ENCODE results near the gene SIRPA.
"Not testable (repeated sequence)": the region's sequence is repeated elsewhere in the genome, so short reads cannot be mapped to it uniquely, and the experiment has no call there.

Gene SIRPA

DNA sequence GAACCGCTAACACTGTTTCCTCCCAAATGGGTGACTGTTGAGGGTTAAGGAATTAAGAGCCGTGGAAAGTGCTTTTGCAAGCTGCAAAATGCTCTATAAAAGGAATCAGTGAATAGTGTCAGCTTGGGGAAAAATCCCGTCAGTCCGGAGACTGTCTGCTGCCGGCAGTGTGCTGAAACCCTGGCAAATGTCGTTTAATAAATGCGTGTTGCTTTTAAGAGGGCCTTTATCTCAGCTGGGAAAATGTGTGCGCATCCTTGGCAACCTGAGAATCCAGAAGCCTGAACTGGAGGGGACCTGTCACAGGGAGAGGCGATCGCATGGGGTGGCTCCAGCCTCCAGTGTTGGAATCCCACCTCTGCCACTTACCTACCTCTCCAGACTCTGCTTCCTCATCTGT is 9.8 kb downstream of the SIRPA start:
- Histone ChIP-seq H3K27ac (ENCODE audit: insufficient read depth, low read depth, low read length, poor library complexity, severe bottlenecking) (no peak overlapping the region), H3K27me3 (ENCODE audit: control insufficient read depth, insufficient read depth, low read length, poor library complexity, severe bottlenecking) (no peaks in the 10 kb centered on the region), H3K9me3 (ENCODE audit: control insufficient read depth, low read length) (no peaks in the 10 kb centered on the region), H3K36me3 (ENCODE audit: control insufficient read depth, insufficient read depth, low read length) (no peaks in the 10 kb centered on the region), H3K4me3 (ENCODE audit: insufficient read depth, low read depth, low read length) (no peak overlapping the region), H3K4me1 (ENCODE audit: control insufficient read depth, insufficient read depth, low read length) (peaks cover 6% of the 10 kb centered on the region)
- WGBS, 2 experiments: 94 to 95% methylated on average over 10 of the region's 10 CpGs

DNA sequence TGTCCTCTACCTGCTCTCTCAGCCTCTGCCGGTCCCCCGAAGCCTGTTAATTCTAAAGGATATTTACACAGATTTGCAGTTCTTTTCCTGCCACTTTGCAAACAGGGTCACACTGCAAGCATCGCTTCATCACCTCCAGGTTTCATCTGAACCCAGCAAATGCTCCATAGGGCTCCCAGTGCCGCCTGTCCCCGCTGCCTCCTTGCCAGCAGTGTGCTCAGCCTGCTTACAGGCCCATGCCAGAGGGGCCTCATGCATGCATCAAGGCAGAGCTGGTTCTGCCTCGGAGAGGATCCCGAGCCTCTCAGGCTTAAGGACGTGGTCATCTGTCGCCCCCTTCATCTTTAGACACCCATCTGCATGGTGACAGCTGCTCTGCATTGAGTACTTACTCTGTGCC is 10.5 kb downstream of the SIRPA start:
- no peak overlapping the region for H3K4me3 ChIP-seq (ENCODE audit: insufficient read depth, low read depth, low read length)
- no peaks in the 10 kb centered on the region for H3K36me3 ChIP-seq (ENCODE audit: control insufficient read depth, insufficient read depth, low read length)
- H3K27ac ChIP-seq (ENCODE audit: insufficient read depth, low read depth, low read length, poor library complexity, severe bottlenecking): no peak overlapping the region
- peaks cover 1% of the 10 kb centered on the region for H3K4me1 ChIP-seq (ENCODE audit: control insufficient read depth, insufficient read depth, low read length)
- H3K27me3 ChIP-seq (ENCODE audit: control insufficient read depth, insufficient read depth, low read length, poor library complexity, severe bottlenecking): no peaks in the 10 kb centered on the region
- WGBS, 2 experiments: 85 to 88% methylated on average over 9 of the region's 9 CpGs
- no peaks in the 10 kb centered on the region for H3K9me3 ChIP-seq (ENCODE audit: control insufficient read depth, low read length)

- Histone ChIP-seq H3K9me3 (ENCODE audit: control insufficient read depth, low read length) (no peaks in the 10 kb centered on the region), H3K36me3 (ENCODE audit: control insufficient read depth, insufficient read depth, low read length) (no peaks in the 10 kb centered on the region), H3K4me3 (ENCODE audit: insufficient read depth, low read depth, low read length) (no peak overlapping the region), H3K27ac (ENCODE audit: insufficient read depth, low read depth, low read length, poor library complexity, severe bottlenecking) (no peak overlapping the region), H3K4me1 (ENCODE audit: control insufficient read depth, insufficient read depth, low read length) (no peaks in the 10 kb centered on the region), H3K27me3 (ENCODE audit: control insufficient read depth, insufficient read depth, low read length, poor library complexity, severe bottlenecking) (no peaks in the 10 kb centered on the region)
- WGBS, 2 experiments: 88 to 89% methylated on average over 9 of the region's 9 CpGs
Observed at GRCh38 chr20:1906361-1907051, 11.3 kb downstream of the SIRPA start.

- Histone ChIP-seq H3K4me3 (ENCODE audit: insufficient read depth, low read depth, low read length) (no peak overlapping the region), H3K27ac (ENCODE audit: insufficient read depth, low read depth, low read length, poor library complexity, severe bottlenecking) (no peak overlapping the region), H3K9me3 (ENCODE audit: control insufficient read depth, low read length) (no peaks in the 10 kb centered on the region), H3K36me3 (ENCODE audit: control insufficient read depth, insufficient read depth, low read length) (no peaks in the 10 kb centered on the region), H3K4me1 (ENCODE audit: control insufficient read depth, insufficient read depth, low read length) (no peaks in the 10 kb centered on the region), H3K27me3 (ENCODE audit: control insufficient read depth, insufficient read depth, low read length, poor library complexity, severe bottlenecking) (no peaks in the 10 kb centered on the region)
- WGBS, 2 experiments: 93 to 96% methylated on average over 6 of the region's 6 CpGs
Observed at GRCh38 chr20:1907586-1907985, 12.4 kb downstream of the SIRPA start.

- Histone ChIP-seq H3K4me3 (ENCODE audit: insufficient read depth, low read depth, low read length) (no peak overlapping the region), H3K27me3 (ENCODE audit: control insufficient read depth, insufficient read depth, low read length, poor library complexity, severe bottlenecking) (no peaks in the 10 kb centered on the region), H3K36me3 (ENCODE audit: control insufficient read depth, insufficient read depth, low read length) (no peaks in the 10 kb centered on the region), H3K4me1 (ENCODE audit: control insufficient read depth, insufficient read depth, low read length) (no peaks in the 10 kb centered on the region), H3K27ac (ENCODE audit: insufficient read depth, low read depth, low read length, poor library complexity, severe bottlenecking) (no peak overlapping the region), H3K9me3 (ENCODE audit: control insufficient read depth, low read length) (no peaks in the 10 kb centered on the region)
- WGBS, 2 experiments: 92 to 94% methylated on average over 9 of the region's 9 CpGs
Observed at GRCh38 chr20:1908191-1908590, 13.0 kb downstream of the SIRPA start.

DNA sequence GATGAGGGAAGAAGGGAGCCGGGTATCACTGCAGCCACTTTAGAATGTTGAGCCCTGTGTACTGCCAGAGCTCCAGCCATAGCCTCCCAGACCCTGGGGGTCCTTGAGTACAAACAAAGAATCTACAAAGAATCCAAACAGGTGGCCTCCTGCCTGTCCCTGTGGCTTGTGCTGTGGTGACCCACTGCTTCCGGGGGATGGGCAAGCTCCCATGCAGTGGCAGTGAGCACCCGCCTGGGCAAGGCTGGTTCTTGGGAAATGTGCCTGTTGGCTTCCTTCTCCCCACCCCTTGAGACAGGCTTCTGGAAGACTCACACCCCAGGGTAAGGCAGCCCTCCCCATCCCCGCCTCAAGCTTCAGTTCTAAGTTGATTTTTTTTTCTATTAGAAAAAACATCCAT is 13.9 kb downstream of the SIRPA start:
- H3K9me3 ChIP-seq (ENCODE audit: control insufficient read depth, low read length): no peaks in the 10 kb centered on the region
- no peaks in the 10 kb centered on the region for H3K27me3 ChIP-seq (ENCODE audit: control insufficient read depth, insufficient read depth, low read length, poor library complexity, severe bottlenecking)
- H3K4me3 ChIP-seq (ENCODE audit: insufficient read depth, low read depth, low read length): no peak overlapping the region
- WGBS, 2 experiments: 77 to 78% methylated on average over 4 of the region's 4 CpGs
- H3K27ac ChIP-seq (ENCODE audit: insufficient read depth, low read depth, low read length, poor library complexity, severe bottlenecking): no peak overlapping the region
- no peaks in the 10 kb centered on the region for H3K36me3 ChIP-seq (ENCODE audit: control insufficient read depth, insufficient read depth, low read length)
- no peaks in the 10 kb centered on the region for H3K4me1 ChIP-seq (ENCODE audit: control insufficient read depth, insufficient read depth, low read length)

GRCh38 chr20:1911536-1911935 is 16.3 kb downstream of the SIRPA start:
- H3K27ac ChIP-seq (ENCODE audit: insufficient read depth, low read depth, low read length, poor library complexity, severe bottlenecking): no peak overlapping the region
- no peak overlapping the region for H3K4me3 ChIP-seq (ENCODE audit: insufficient read depth, low read depth, low read length)
- H3K36me3 ChIP-seq (ENCODE audit: control insufficient read depth, insufficient read depth, low read length): peaks cover 4% of the 10 kb centered on the region
- H3K4me1 ChIP-seq (ENCODE audit: control insufficient read depth, insufficient read depth, low read length): no peaks in the 10 kb centered on the region
- no peaks in the 10 kb centered on the region for H3K9me3 ChIP-seq (ENCODE audit: control insufficient read depth, low read length)
- H3K27me3 ChIP-seq (ENCODE audit: control insufficient read depth, insufficient read depth, low read length, poor library complexity, severe bottlenecking): no peaks in the 10 kb centered on the region
- WGBS, 2 experiments: 89 to 92% methylated on average over 10 of the region's 10 CpGs

- Histone ChIP-seq H3K4me3 (ENCODE audit: insufficient read depth, low read depth, low read length) (no peak overlapping the region), H3K27ac (ENCODE audit: insufficient read depth, low read depth, low read length, poor library complexity, severe bottlenecking) (no peak overlapping the region), H3K4me1 (ENCODE audit: control insufficient read depth, insufficient read depth, low read length) (no peaks in the 10 kb centered on the region), H3K9me3 (ENCODE audit: control insufficient read depth, low read length) (no peaks in the 10 kb centered on the region), H3K27me3 (ENCODE audit: control insufficient read depth, insufficient read depth, low read length, poor library complexity, severe bottlenecking) (no peaks in the 10 kb centered on the region), H3K36me3 (ENCODE audit: control insufficient read depth, insufficient read depth, low read length) (peaks cover 4% of the 10 kb centered on the region)
- 89 to 92% methylated on average over 12 of the region's 12 CpGs for WGBS, 2 experiments
Observed at GRCh38 chr20:1912053-1912452, 16.8 kb downstream of the SIRPA start.

- Histone ChIP-seq H3K4me3 (ENCODE audit: insufficient read depth, low read depth, low read length) (no peak overlapping the region), H3K4me1 (ENCODE audit: control insufficient read depth, insufficient read depth, low read length) (no peaks in the 10 kb centered on the region), H3K27ac (ENCODE audit: insufficient read depth, low read depth, low read length, poor library complexity, severe bottlenecking) (no peak overlapping the region), H3K36me3 (ENCODE audit: control insufficient read depth, insufficient read depth, low read length) (peaks cover 4% of the 10 kb centered on the region), H3K9me3 (ENCODE audit: control insufficient read depth, low read length) (no peaks in the 10 kb centered on the region), H3K27me3 (ENCODE audit: control insufficient read depth, insufficient read depth, low read length, poor library complexity, severe bottlenecking) (no peaks in the 10 kb centered on the region)
- WGBS, 2 experiments: 90 to 93% methylated on average over 8 of the region's 8 CpGs
Observed at GRCh38 chr20:1912646-1913045, 17.4 kb downstream of the SIRPA start.

DNA sequence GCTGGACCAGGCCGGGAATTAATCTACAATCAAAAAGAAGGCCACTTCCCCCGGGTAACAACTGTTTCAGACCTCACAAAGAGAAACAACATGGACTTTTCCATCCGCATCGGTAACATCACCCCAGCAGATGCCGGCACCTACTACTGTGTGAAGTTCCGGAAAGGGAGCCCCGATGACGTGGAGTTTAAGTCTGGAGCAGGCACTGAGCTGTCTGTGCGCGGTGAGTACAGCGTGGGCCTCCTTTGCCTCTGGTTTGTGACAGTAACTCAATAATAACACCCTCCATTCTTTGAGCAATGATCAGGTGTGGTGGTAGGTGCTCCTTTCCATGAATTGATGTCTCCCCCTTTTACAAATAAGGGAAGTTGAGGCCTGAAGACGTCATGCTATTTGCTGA is 20.0 kb downstream of the SIRPA start:
- not testable (repeated sequence) for H3K9me3 ChIP-seq (ENCODE audit: control insufficient read depth, low read length); H3K4me3 ChIP-seq (ENCODE audit: insufficient read depth, low read depth, low read length); H3K27me3 ChIP-seq (ENCODE audit: control insufficient read depth, insufficient read depth, low read length, poor library complexity, severe bottlenecking); H3K27ac ChIP-seq (ENCODE audit: insufficient read depth, low read depth, low read length, poor library complexity, severe bottlenecking); H3K4me1 ChIP-seq (ENCODE audit: control insufficient read depth, insufficient read depth, low read length); H3K36me3 ChIP-seq (ENCODE audit: control insufficient read depth, insufficient read depth, low read length)
- 86 to 87% methylated on average over 12 of the region's 12 CpGs for WGBS, 2 experiments

DNA sequence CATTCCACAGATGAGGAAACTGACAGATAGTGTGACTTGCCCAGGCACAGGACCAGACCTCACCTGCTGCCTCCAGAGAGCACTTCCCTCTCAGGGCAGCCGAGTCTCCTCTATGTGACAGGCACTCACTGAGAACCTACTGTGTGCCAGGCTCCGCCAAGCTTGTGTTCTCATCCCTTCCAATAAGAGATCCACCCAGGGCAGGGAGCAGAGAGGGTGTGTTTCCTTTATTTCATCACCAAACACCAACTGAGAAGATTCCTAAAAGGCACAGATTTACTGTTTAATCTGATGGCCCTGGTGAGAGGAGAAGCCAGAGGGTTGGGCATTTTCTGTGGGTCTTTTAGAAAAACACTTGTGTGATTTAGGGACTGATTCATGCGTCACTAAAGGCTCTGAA is 20.5 kb downstream of the SIRPA start:
- no peaks in the 10 kb centered on the region for H3K27me3 ChIP-seq (ENCODE audit: control insufficient read depth, insufficient read depth, low read length, poor library complexity, severe bottlenecking)
- 93 to 96% methylated on average over 3 of the region's 3 CpGs for WGBS, 2 experiments

More for the DNA sequence above, 20.5 kb downstream of the SIRPA start:
- no peak overlapping the region for H3K27ac ChIP-seq (ENCODE audit: insufficient read depth, low read depth, low read length, poor library complexity, severe bottlenecking)
- H3K9me3 ChIP-seq (ENCODE audit: control insufficient read depth, low read length): no peaks in the 10 kb centered on the region
- H3K4me3 ChIP-seq (ENCODE audit: insufficient read depth, low read depth, low read length): no peak overlapping the region
- H3K36me3 ChIP-seq (ENCODE audit: control insufficient read depth, insufficient read depth, low read length): peaks cover 4% of the 10 kb centered on the region
- H3K4me1 ChIP-seq (ENCODE audit: control insufficient read depth, insufficient read depth, low read length): no peaks in the 10 kb centered on the region

Measured in ectodermal cell (in vitro differentiated cells).